HepG2 (cell line): ENCODE measurements around the gene FCHSD1. TPM values are rescaled to one million over a fixed set of nuclear protein-coding genes. Genes with fewer than 3 reads are reported as not detected.
A peak's percentile ranks its signal among the peaks of the same experiment; 100 is the strongest.

Experiments
- AHDC1 ChIP-seq: sonication (generic); formaldehyde crosslinking; IDR thresholded peaks from 2 replicates; pipeline ENCODE4 v1.5.1; 2020; ENCODE audit warnings: mild to moderate bottlenecking, missing genetic modification reagents, borderline replicate concordance
- ARID2 ChIP-seq: sonication (generic); formaldehyde crosslinking; IDR thresholded peaks from 2 replicates; pipeline ENCODE4 v1.8.1; 2022; ENCODE audit warnings: mild to moderate bottlenecking, missing genetic modification reagents, borderline replicate concordance
- BRF2 ChIP-seq: sonication (generic); formaldehyde crosslinking; IDR thresholded peaks from 2 replicates; pipeline ENCODE4 v1.8.1; 2022; ENCODE audit warnings: mild to moderate bottlenecking, missing genetic modification reagents
- PAXIP1 ChIP-seq: sonication (generic); formaldehyde crosslinking; conservative IDR thresholded peaks from 2 replicates; pipeline ENCODE4 v1.4.0; 2020; ENCODE audit warnings: mild to moderate bottlenecking, missing genetic modification reagents, moderate library complexity
- PCBP1 ChIP-seq: fragments of 200-400 bp; formaldehyde crosslinking; IDR thresholded peaks from 2 replicates; pipeline ENCODE4 v1.6.1; 2017; ENCODE audit warnings: mild to moderate bottlenecking, low read depth, low read length, borderline replicate concordance
- STAG1 ChIP-seq: sonication (generic); formaldehyde crosslinking; IDR thresholded peaks from 2 replicates; pipeline ENCODE4 v1.4.0; 2020; ENCODE audit warnings: missing genetic modification reagents
- ZNF547 ChIP-seq: sonication (generic); formaldehyde crosslinking; IDR thresholded peaks from 2 replicates; pipeline ENCODE4 v1.5.1; 2020; ENCODE audit warnings: mild to moderate bottlenecking, missing genetic modification reagents
- polyA plus RNA-seq, 8 experiments: library from polyadenylated mRNA; depleted of rRNA in 3 of 8; stranded (reverse) in 7 of 8; unstranded in 1 of 8; fragments of >200 nt; fragmentation: Illumina TruSeq in 4 of 8; extraction: Trizol in 4 of 8; gene quantifications; 2 replicates each; pipeline versions ENCODE4 v1.2.1 to v1.2.3, GENCODE V29; 2011 to 2016; ENCODE audit warnings: low read depth in 4 of 8, missing spikeins in 1 of 8, mixed read lengths in 1 of 8; ENCODE audit not compliant: insufficient read depth in 1 of 8
- total RNA-seq, 5 experiments: library from RNA; depleted of rRNA; stranded (reverse); fragments of >200 nt; fragmentation: Illumina TruSeq; extraction: Trizol; gene quantifications; 2 replicates each; pipeline ENCODE4 v1.2.3, GENCODE V29; 2016; ENCODE audit warnings: low read depth in 1 of 5

FCHSD1 gene
- total and polyA plus RNA-seq, 2 of the 13 experiments (the other 11 are each of a cell fraction or from before 2014, with no cell fraction given): 5.5 to 15.4 TPM

- no peak for TF ChIP-seq BRF2 (CRISPR knock-in tag)
- peak; percentile 62; the same call in 1 of the 2 replicates for TF ChIP-seq AHDC1
- 0 out of 2 replicates have a peak, but pooled peaks have one; percentile 4 for TF ChIP-seq ZNF547 (CRISPR knock-in tag)
- no peak for TF ChIP-seq STAG1 (CRISPR knock-in tag)
- TF ChIP-seq PCBP1: no peak
- peak; percentile 37; the same call in 1 of the 2 replicates for TF ChIP-seq PAXIP1
- no peak for TF ChIP-seq ARID2 (CRISPR knock-in tag)
These were observed 33.0 kb downstream of the FCHSD1 start (continued) for GRCh38 chr5:141618030-141618803.
